ENCODE data around the gene CSF3R. TPM values are rescaled to one million over a fixed set of nuclear protein-coding genes. Genes with fewer than 3 reads are reported as not detected.
A peak's percentile ranks its signal among the peaks of the same experiment; 100 is the strongest.

CSF3R gene
- total RNA-seq, 1 donor from 2014 or later: 3.8 TPM

- DNase-seq: no peak
- no peak overlapping the region for H3K27ac ChIP-seq (replicated peaks)
- intact Hi-C loops (cut with micrococcal nuclease): no loop called here
Measured at GRCh38 chr1:36446271-36446670, 36.4 kb downstream of the CSF3R start.

GRCh38 chr1:36443297-36443696, 39.4 kb downstream of the CSF3R start:
- Histone ChIP-seq H3K4me3 (no peak overlapping the region), H3K27me3 (ENCODE audit: low read depth) (no peaks in the 10 kb centered on the region), H3K9me3 (replicated peaks) (no peaks in the 10 kb centered on the region), H3K4me1 (no peaks in the 10 kb centered on the region), H3K36me3 (peaks cover 4% of the 10 kb centered on the region), H3K27ac (replicated peaks) (no peak overlapping the region)
- no peak for DNase-seq
- TF ChIP-seq CTCF (IDR thresholded peaks at IDR 0.05; ENCODE audit: borderline replicate concordance): no peak
- intact Hi-C loops (cut with micrococcal nuclease): no loop called here

More at GRCh38 chr1:36446271-36446670, 36.4 kb downstream of the CSF3R start:
- no peaks in the 10 kb centered on the region for H3K27me3 ChIP-seq (ENCODE audit: low read depth)
- no peaks in the 10 kb centered on the region for H3K9me3 ChIP-seq (replicated peaks)
- peaks cover 22% of the 10 kb centered on the region for H3K4me1 ChIP-seq
- peak; percentile 36 for TF ChIP-seq CTCF (IDR thresholded peaks at IDR 0.05; ENCODE audit: borderline replicate concordance)
- H3K4me3 ChIP-seq: no peak overlapping the region
- H3K36me3 ChIP-seq: no peaks in the 10 kb centered on the region

- no peaks in the 10 kb centered on the region for H3K9me3 ChIP-seq (replicated peaks)
- H3K27me3 ChIP-seq (ENCODE audit: low read depth): no peaks in the 10 kb centered on the region
- no peak for DNase-seq
- peaks cover 5% of the 10 kb centered on the region for H3K36me3 ChIP-seq
- no peak overlapping the region for H3K27ac ChIP-seq (replicated peaks)
- no peaks in the 10 kb centered on the region for H3K4me1 ChIP-seq
- intact Hi-C loops (cut with micrococcal nuclease): no loop called here
- H3K4me3 ChIP-seq: no peak overlapping the region
- no peak for TF ChIP-seq CTCF (IDR thresholded peaks at IDR 0.05; ENCODE audit: borderline replicate concordance)
Measured at GRCh38 chr1:36442337-36442736, 40.4 kb downstream of the CSF3R start.

GRCh38 chr1:36440646-36441045, 42.1 kb downstream of the CSF3R start:
- no peak for TF ChIP-seq CTCF (IDR thresholded peaks at IDR 0.05; ENCODE audit: borderline replicate concordance)
- Histone ChIP-seq H3K36me3 (peaks cover 5% of the 10 kb centered on the region), H3K4me1 (no peaks in the 10 kb centered on the region), H3K9me3 (replicated peaks) (no peaks in the 10 kb centered on the region), H3K27ac (replicated peaks) (no peak overlapping the region), H3K4me3 (no peak overlapping the region), H3K27me3 (ENCODE audit: low read depth) (no peaks in the 10 kb centered on the region)
- intact Hi-C loops (cut with micrococcal nuclease): no loop called here
- no peak for DNase-seq

GRCh38 chr1:36440044-36440443, 42.7 kb downstream of the CSF3R start:
- TF ChIP-seq CTCF (IDR thresholded peaks at IDR 0.05; ENCODE audit: borderline replicate concordance): no peak
- no peaks in the 10 kb centered on the region for H3K27me3 ChIP-seq (ENCODE audit: low read depth)
- no peak overlapping the region for H3K27ac ChIP-seq (replicated peaks)
- no peaks in the 10 kb centered on the region for H3K4me1 ChIP-seq
- DNase-seq: no peak
- no peak overlapping the region for H3K4me3 ChIP-seq
- no peaks in the 10 kb centered on the region for H3K9me3 ChIP-seq (replicated peaks)
- intact Hi-C loops (cut with micrococcal nuclease): no loop called here
- peaks cover 5% of the 10 kb centered on the region for H3K36me3 ChIP-seq

- H3K27me3 ChIP-seq (ENCODE audit: low read depth): no peaks in the 10 kb centered on the region
- H3K4me3 ChIP-seq: no peak overlapping the region
- no peaks in the 10 kb centered on the region for H3K4me1 ChIP-seq
- TF ChIP-seq CTCF (IDR thresholded peaks at IDR 0.05; ENCODE audit: borderline replicate concordance): no peak
- H3K27ac ChIP-seq (replicated peaks): no peak overlapping the region
- H3K9me3 ChIP-seq (replicated peaks): no peaks in the 10 kb centered on the region
- intact Hi-C loops (cut with micrococcal nuclease): no loop called here
- no peak for DNase-seq
- peaks cover 5% of the 10 kb centered on the region for H3K36me3 ChIP-seq
Measured at GRCh38 chr1:36438715-36439114, 44.0 kb downstream of the CSF3R start.

Data from left ventricle myocardium inferior (tissue), 1 donor.